Gastrocnemius medialis (tissue), 4 donors: ENCODE results near the gene GSTM3.

Experiments used
- POLR2A ChIP-seq, 2 donors: fragments of 450-650 bp; IDR thresholded peaks; one replicate each; pipeline ENCODE4 v1.6.1; 2017; ENCODE audit warnings: antibody characterized with exemption in 2 of 2, mild to moderate bottlenecking in 2 of 2, moderate library complexity in 2 of 2
- TF ChIP-seq, protein P1 (sequence below), 5 experiments: fragments of 450-650 bp in 3 of 5; fragments of 200-600 bp in 2 of 5; sonication (generic) in 2 of 5; IDR thresholded peaks in 4 of 5; conservative IDR thresholded peaks in 1 of 5; 1 replicate in 4 of 5; 2 replicates in 1 of 5; pipeline ENCODE4 v1.5.1; 2016 to 2019; ENCODE audit warnings: antibody characterized with exemption in 5 of 5, mild to moderate bottlenecking in 3 of 5, moderate library complexity in 3 of 5

DNA sequence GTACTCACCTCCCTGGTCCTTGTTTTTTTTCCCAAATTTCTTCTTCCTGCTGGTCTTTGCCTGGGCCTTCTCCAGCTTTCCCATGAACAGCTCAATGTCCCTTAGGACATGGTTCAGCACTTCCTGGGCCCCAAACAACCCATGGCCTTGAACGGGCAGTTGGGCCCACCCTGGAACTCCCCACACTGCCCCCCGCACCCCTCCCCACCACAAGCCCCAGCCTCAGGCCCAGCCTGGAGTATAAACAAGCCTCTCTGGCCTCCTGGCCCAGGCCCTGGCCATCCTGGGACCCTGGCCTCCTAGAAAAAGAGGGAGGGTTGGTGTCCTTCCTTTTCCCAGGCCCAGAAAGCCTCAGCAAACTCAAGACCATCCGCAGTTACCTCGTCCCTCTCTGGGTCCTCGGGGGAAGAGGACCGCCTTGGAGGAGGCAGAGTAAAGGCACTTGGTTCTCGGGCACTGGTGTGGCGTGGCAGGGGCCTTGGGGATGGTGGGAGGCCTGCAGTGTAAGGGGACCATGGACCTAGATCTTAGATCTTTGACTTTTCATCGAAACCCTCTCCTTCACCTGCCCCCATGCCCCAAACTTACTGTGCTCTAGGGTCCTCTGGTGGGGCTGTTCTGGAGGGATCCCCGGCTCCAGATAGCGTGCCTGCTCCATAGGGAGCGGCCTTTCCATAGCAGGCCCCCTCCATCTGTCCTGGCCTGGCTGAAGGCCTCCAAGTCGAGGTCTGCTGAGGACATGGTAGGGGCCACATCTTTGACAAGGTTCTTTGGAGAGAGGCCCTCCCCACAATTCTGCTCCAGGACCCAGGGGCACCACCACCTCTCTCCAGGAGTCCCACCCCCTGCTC, 17.3 kb upstream of the GSTM3 start:
- TF ChIP-seq, protein P1, sequence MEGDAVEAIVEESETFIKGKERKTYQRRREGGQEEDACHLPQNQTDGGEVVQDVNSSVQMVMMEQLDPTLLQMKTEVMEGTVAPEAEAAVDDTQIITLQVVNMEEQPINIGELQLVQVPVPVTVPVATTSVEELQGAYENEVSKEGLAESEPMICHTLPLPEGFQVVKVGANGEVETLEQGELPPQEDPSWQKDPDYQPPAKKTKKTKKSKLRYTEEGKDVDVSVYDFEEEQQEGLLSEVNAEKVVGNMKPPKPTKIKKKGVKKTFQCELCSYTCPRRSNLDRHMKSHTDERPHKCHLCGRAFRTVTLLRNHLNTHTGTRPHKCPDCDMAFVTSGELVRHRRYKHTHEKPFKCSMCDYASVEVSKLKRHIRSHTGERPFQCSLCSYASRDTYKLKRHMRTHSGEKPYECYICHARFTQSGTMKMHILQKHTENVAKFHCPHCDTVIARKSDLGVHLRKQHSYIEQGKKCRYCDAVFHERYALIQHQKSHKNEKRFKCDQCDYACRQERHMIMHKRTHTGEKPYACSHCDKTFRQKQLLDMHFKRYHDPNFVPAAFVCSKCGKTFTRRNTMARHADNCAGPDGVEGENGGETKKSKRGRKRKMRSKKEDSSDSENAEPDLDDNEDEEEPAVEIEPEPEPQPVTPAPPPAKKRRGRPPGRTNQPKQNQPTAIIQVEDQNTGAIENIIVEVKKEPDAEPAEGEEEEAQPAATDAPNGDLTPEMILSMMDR (IDR thresholded peaks at IDR 0.05 in 4 of 5, conservative IDR thresholded peaks at IDR 0.05 in 1 of 5): no peak
- no peak for TF ChIP-seq POLR2A (IDR thresholded peaks at IDR 0.05)
